A673 (cell line): ENCODE results near the gene FBXL19. TPM values are rescaled to one million over a fixed set of nuclear protein-coding genes. Genes with fewer than 3 reads are reported as not detected.

ENCODE experiments used
- BruUV-seq: library from RNA; stranded (reverse); fragments of 400-500 nt; replicated peaks from 2 replicates; lab custom pipeline; 2021; lab: Mats Ljungman, UMichigan
- CTCF ChIA-PET: fragments of 300-600 bp; sonication (Branson Sonifier 250); formaldehyde crosslinking; loops from one replicate; lab custom pipeline; 2022; ENCODE audit warnings: antibody characterized with exemption; lab: Charles Lee
- POLR2A ChIA-PET: fragments of 300-600 bp; sonication (Branson Sonifier 250); formaldehyde crosslinking; loops from one replicate; lab custom pipeline; 2022; ENCODE audit warnings: antibody characterized with exemption; ENCODE audit not compliant: low non-redundant PET; lab: Charles Lee
- DNase-seq: peaks from one replicate; pipeline ENCODE4 v3.0.0-alpha.2; 2015; ENCODE audit warnings: low spot score
- H3K27ac ChIP-seq: fragments of 200-600 bp; sonication (generic); 2 replicates; pipeline ENCODE4 v1.5.1; 2016; ENCODE audit warnings: mixed run types, low read depth, mild to moderate bottlenecking, mixed read lengths, antibody characterized with exemption, low read length; ENCODE audit not compliant: poor library complexity, severe bottlenecking
- H3K27me3 ChIP-seq: fragments of 200-600 bp; sonication (generic); replicated peaks from 2 replicates; pipeline ENCODE4 v1.6.1; 2017; ENCODE audit warnings: mixed run types, low read depth, mild to moderate bottlenecking, mixed read lengths, antibody characterized with exemption, low read length; ENCODE audit not compliant: insufficient read depth, poor library complexity
- H3K36me3 ChIP-seq: fragments of 200-600 bp; sonication (generic); 2 replicates; pipeline ENCODE4 v1.6.1; 2016; ENCODE audit warnings: mixed run types, mild to moderate bottlenecking, mixed read lengths, antibody characterized with exemption, low read length; ENCODE audit not compliant: insufficient read depth, poor library complexity, severe bottlenecking
- H3K4me1 ChIP-seq: fragments of 200-600 bp; sonication (generic); 2 replicates; pipeline ENCODE4 v1.6.1; 2017; ENCODE audit warnings: mixed run types, mild to moderate bottlenecking, mixed read lengths, antibody characterized with exemption, low read length; ENCODE audit not compliant: insufficient read depth, poor library complexity, severe bottlenecking
- H3K4me3 ChIP-seq: fragments of 200-600 bp; sonication (generic); 2 replicates; pipeline ENCODE4 v1.5.1; 2016; ENCODE audit warnings: low read depth, mixed run types, mild to moderate bottlenecking, mixed read lengths, low read length; ENCODE audit not compliant: poor library complexity, severe bottlenecking
- H3K9me3 ChIP-seq: fragments of 200-600 bp; sonication (generic); 2 replicates; pipeline ENCODE4 v1.6.1; 2016; ENCODE audit warnings: mixed run types, low read depth, mild to moderate bottlenecking, mixed read lengths, antibody characterized with exemption, low read length; ENCODE audit not compliant: poor library complexity, severe bottlenecking
- EZH2 ChIP-seq: fragments of 200-600 bp; sonication (generic); IDR thresholded peaks from 2 replicates; pipeline ENCODE4 v1.6.1; 2017; ENCODE audit warnings: borderline replicate concordance, low read depth, mild to moderate bottlenecking, mixed read lengths, antibody characterized with exemption, low read length; ENCODE audit not compliant: poor library complexity, severe bottlenecking
- intact Hi-C: fragments of 100-400 bp; cut with micrococcal nuclease; formaldehyde crosslinking; loops from one replicate; pipeline ENCODE4 v1.10.0; 2022; ENCODE audit not compliant: unreplicated experiment
- total RNA-seq: library from RNA; stranded (reverse); gene quantifications from 2 replicates; pipeline ENCODE4 v1.2.3, GENCODE V29; 2021
- TF ChIP-seq, protein P1 (sequence below): fragments of 300-800, 200-600 bp; sonication (generic); conservative IDR thresholded peaks from 2 replicates; pipeline ENCODE4 v1.5.1; 2017; ENCODE audit warnings: low read depth, mild to moderate bottlenecking, antibody characterized with exemption, low read length, moderate library complexity, mixed read lengths

The FBXL19 gene
- total RNA-seq, 1 experiment from 2014 or later, result 39.3 TPM

DNA sequence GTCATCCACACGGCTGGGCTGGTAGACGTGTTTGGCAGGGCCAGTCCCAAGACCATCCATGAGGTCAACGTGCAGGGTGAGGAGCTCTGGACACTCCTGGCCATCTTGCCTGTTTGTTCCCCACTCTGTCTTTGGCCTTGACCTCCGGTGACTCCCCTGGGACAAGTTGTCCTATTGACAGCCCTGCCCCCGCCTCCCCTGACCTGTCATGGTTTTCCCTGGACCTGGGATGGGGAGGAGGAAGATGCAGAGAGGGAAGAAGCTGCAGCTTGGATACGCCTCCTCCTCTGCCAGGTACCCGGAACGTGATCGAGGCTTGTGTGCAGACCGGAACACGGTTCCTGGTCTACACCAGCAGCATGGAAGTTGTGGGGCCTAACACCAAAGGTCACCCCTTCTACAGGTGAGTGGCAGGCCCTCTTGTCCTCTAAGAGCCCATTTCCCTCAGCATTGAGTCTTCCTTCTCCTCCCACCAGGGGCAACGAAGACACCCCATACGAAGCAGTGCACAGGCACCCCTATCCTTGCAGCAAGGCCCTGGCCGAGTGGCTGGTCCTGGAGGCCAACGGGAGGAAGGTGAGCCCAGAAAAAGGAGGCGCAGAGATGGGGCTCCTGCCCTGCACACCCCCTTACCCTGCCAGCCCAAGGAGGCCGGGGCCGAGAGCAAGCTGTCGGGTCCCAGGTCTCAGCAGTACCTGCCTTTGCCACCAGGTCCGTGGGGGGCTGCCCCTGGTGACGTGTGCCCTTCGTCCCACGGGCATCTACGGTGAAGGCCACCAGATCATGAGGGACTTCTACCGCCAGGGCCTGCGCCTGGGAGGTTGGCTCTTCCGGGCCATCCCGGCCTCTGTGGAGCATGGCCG is 63.0 kb downstream of the FBXL19 start:
- no peaks in the 10 kb centered on the region for H3K9me3 ChIP-seq
- no peak for TF ChIP-seq EZH2
- TF ChIP-seq, protein P1, sequence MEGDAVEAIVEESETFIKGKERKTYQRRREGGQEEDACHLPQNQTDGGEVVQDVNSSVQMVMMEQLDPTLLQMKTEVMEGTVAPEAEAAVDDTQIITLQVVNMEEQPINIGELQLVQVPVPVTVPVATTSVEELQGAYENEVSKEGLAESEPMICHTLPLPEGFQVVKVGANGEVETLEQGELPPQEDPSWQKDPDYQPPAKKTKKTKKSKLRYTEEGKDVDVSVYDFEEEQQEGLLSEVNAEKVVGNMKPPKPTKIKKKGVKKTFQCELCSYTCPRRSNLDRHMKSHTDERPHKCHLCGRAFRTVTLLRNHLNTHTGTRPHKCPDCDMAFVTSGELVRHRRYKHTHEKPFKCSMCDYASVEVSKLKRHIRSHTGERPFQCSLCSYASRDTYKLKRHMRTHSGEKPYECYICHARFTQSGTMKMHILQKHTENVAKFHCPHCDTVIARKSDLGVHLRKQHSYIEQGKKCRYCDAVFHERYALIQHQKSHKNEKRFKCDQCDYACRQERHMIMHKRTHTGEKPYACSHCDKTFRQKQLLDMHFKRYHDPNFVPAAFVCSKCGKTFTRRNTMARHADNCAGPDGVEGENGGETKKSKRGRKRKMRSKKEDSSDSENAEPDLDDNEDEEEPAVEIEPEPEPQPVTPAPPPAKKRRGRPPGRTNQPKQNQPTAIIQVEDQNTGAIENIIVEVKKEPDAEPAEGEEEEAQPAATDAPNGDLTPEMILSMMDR, result no peak
- POLR2A ChIA-PET, result no interaction called here
- intact Hi-C loops, result loop anchor here (10.0 kb wide), 1 partner anchor 878 kb away; no protein-coding TSS in a partner anchor
- H3K36me3 ChIP-seq, result peaks cover 8% of the 10 kb centered on the region
- no peaks in the 10 kb centered on the region for H3K27me3 ChIP-seq
- BruUV-seq, result no TSS peak
- CTCF ChIA-PET, result interaction anchor here (0.7 to 1.0 kb wide), 2 partner anchors 156 kb away, joined by 3 read pairs; no protein-coding TSS in a partner anchor
- no peak overlapping the region for H3K4me3 ChIP-seq
- DNase-seq, result no peak
- H3K4me1 ChIP-seq, result no peaks in the 10 kb centered on the region
- H3K27ac ChIP-seq, result no peak overlapping the region

DNA sequence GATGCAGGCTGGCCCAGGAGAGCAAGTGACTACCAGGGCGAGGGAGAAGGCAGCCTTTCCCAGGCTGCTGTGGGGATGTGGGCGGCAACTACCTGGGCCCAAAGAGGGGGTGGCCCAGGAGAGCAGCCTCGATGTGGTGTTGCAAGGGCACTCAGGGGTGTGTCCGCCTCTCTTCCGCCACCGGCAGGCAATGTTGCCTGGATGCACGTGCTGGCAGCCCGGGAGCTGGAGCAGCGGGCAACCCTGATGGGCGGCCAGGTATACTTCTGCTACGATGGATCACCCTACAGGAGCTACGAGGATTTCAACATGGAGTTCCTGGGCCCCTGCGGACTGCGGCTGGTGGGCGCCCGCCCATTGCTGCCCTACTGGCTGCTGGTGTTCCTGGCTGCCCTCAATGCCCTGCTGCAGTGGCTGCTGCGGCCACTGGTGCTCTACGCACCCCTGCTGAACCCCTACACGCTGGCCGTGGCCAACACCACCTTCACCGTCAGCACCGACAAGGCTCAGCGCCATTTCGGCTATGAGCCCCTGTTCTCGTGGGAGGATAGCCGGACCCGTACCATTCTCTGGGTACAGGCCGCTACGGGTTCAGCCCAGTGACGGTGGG is 64.3 kb downstream of the FBXL19 start:
- no TSS peak for BruUV-seq
- intact Hi-C loops, result loop anchor here (10.0 kb wide), 1 partner anchor 877 kb away; no protein-coding TSS in a partner anchor
- Histone ChIP-seq H3K9me3 (no peaks in the 10 kb centered on the region), H3K27ac (no peak overlapping the region), H3K36me3 (peaks cover 8% of the 10 kb centered on the region), H3K4me3 (no peak overlapping the region), H3K4me1 (no peaks in the 10 kb centered on the region), H3K27me3 (no peaks in the 10 kb centered on the region)
- no peak for DNase-seq
- POLR2A ChIA-PET, result no interaction called here
- CTCF ChIA-PET, result interaction anchor here (1.0 kb wide), 1 partner anchor 155 kb away, joined by 3 read pairs; no protein-coding TSS in a partner anchor
- TF ChIP-seq, protein P1, result no peak
- TF ChIP-seq EZH2, result no peak

DNA sequence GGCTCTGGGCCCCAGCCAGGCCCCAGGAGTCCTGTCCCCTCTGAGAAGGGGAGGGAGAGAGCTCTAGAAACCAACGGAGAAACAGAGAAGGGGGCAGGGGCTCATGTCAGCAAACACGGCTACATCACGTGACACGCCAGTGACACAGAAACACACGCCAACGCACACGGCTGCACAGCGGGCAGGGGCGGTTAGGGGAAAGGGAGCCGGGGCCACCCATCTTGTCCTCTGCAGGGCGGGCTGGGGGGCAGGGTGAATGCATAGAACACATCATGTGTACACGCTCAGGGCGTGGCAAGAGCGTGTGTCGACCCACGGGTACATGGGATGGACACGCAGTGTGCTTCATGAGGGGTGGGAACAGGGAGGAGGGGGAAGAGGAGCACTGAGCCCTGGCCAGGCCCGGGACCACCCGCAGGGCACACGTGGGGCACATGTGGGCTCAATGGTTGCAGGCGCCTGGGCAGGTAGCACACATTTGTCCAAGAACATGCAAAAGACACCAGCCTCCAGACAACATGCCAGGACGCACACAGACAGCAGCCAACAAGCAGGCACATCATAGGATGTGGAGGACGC is 66.2 kb downstream of the FBXL19 start:
- TF ChIP-seq EZH2, result no peak
- TF ChIP-seq, protein P1, result no peak
- H3K36me3 ChIP-seq, result no peaks in the 10 kb centered on the region
- no peak overlapping the region for H3K4me3 ChIP-seq
- H3K4me1 ChIP-seq, result no peaks in the 10 kb centered on the region
- no peak overlapping the region for H3K27ac ChIP-seq
- BruUV-seq, result no TSS peak
- intact Hi-C loops, result loop anchor here (10.0 kb wide), 1 partner anchor 875 kb away; no protein-coding TSS in a partner anchor
- H3K27me3 ChIP-seq, result no peaks in the 10 kb centered on the region
- H3K9me3 ChIP-seq, result no peaks in the 10 kb centered on the region
- ChIA-PET CTCF (no interaction called here), POLR2A (no interaction called here)
- DNase-seq, result no peak
